WTC11 (cell line): ENCODE data around the gene SOCS6. TPM values are rescaled to one million over a fixed set of nuclear protein-coding genes. Genes with fewer than 3 reads are reported as not detected.

Experiments
- ATAC-seq: fragments of 200-7000 bp; cut with Tn5 transposase; 2 replicates; pipeline ENCODE4 v1.10.0; 2021; ENCODE audit warnings: mild to moderate bottlenecking, moderate library complexity
- CTCF ChIA-PET: fragments of 300-600 bp; sonication (Branson Sonifier 250); formaldehyde crosslinking; loops from one replicate; lab custom pipeline; 2021; ENCODE audit warnings: antibody characterized with exemption; lab: Charles Lee
- POLR2A ChIA-PET: fragments of 350-600 bp; sonication (Branson Sonifier 250); formaldehyde crosslinking; loops from one replicate; lab custom pipeline; 2021; ENCODE audit warnings: antibody characterized with exemption; lab: Charles Lee
- DNase-seq: peaks from one replicate; pipeline ENCODE4 v3.0.0; 2021; ENCODE audit warnings: low spot score
- H3K27ac Mint-ChIP-seq: 2 replicates; pipeline ENCODE4 v1.8.0; 2021; ENCODE audit warnings: mixed read lengths
- H3K27me3 Mint-ChIP-seq: 2 replicates; pipeline ENCODE4 v1.8.0; 2021; ENCODE audit warnings: low read depth, mild to moderate bottlenecking, moderate library complexity, mixed read lengths
- H3K36me3 Mint-ChIP-seq: 2 replicates; pipeline ENCODE4 v1.8.0; 2021; ENCODE audit warnings: mixed read lengths
- H3K4me1 Mint-ChIP-seq: 2 replicates; pipeline ENCODE4 v1.8.0; 2022; ENCODE audit warnings: mixed read lengths
- H3K4me3 Mint-ChIP-seq: 2 replicates; pipeline ENCODE4 v1.8.0; 2021; ENCODE audit warnings: mild to moderate bottlenecking, moderate library complexity, mixed read lengths
- H3K9me3 Mint-ChIP-seq: 2 replicates; pipeline ENCODE4 v1.8.0; 2021; ENCODE audit warnings: mixed read lengths
- ATF3 ChIP-seq: sonication (generic); formaldehyde crosslinking; conservative IDR thresholded peaks from 2 replicates; pipeline ENCODE4 v1.8.1; 2022; ENCODE audit warnings: mild to moderate bottlenecking, missing genetic modification reagents
- CREB1 ChIP-seq: sonication (generic); formaldehyde crosslinking; IDR thresholded peaks from 2 replicates; pipeline ENCODE4 v1.8.0; 2023; ENCODE audit warnings: mild to moderate bottlenecking, missing genetic modification reagents
- MLX ChIP-seq: sonication (generic); formaldehyde crosslinking; IDR thresholded peaks from 2 replicates; pipeline ENCODE4 v1.8.1; 2023; ENCODE audit warnings: mild to moderate bottlenecking, missing genetic modification reagents, moderate library complexity
- NFE2L1 ChIP-seq: sonication (generic); formaldehyde crosslinking; IDR thresholded peaks from 2 replicates; pipeline ENCODE4 v1.8.1; 2023; ENCODE audit warnings: missing genetic modification reagents
- OVOL2 ChIP-seq: fragments of 250-450 bp; sonication (Bioruptor Pico); IDR thresholded peaks from 2 replicates; pipeline ENCODE4 v1.9.0; 2021; ENCODE audit warnings: mild to moderate bottlenecking, borderline replicate concordance
- SMAD3 ChIP-seq: sonication (generic); formaldehyde crosslinking; IDR thresholded peaks from 2 replicates; pipeline ENCODE4 v1.8.0; 2022; ENCODE audit warnings: missing genetic modification reagents, mild to moderate bottlenecking, borderline replicate concordance
- ZBTB21 ChIP-seq: sonication (generic); formaldehyde crosslinking; IDR thresholded peaks from 2 replicates; pipeline ENCODE4 v1.8.1; 2023; ENCODE audit warnings: mild to moderate bottlenecking, missing genetic modification reagents, borderline replicate concordance
- ZNF219 ChIP-seq: sonication (generic); formaldehyde crosslinking; IDR thresholded peaks from 2 replicates; pipeline ENCODE4 v1.8.0; 2023; ENCODE audit warnings: missing genetic modification reagents, mild to moderate bottlenecking, borderline replicate concordance
- ZNF423 ChIP-seq: fragments of 250-450 bp; sonication (Bioruptor Pico); IDR thresholded peaks from 2 replicates; pipeline ENCODE4 v2.1.2; 2022; ENCODE audit warnings: mild to moderate bottlenecking, moderate library complexity
- ZNF671 ChIP-seq: fragments of 250-450 bp; sonication (Bioruptor Pico); IDR thresholded peaks from 2 replicates; pipeline ENCODE4 v1.8.0; 2021; ENCODE audit warnings: mild to moderate bottlenecking
- total RNA-seq: library from RNA; stranded (reverse); gene quantifications from 3 replicates; pipeline ENCODE4 v1.2.3, GENCODE V29; 2021
- TF ChIP-seq, protein P1 (sequence below): sonication (generic); formaldehyde crosslinking; IDR thresholded peaks from 2 replicates; pipeline ENCODE4 v1.8.1; 2023; ENCODE audit warnings: mild to moderate bottlenecking, missing genetic modification reagents, borderline replicate concordance
- TF ChIP-seq, protein P2 (sequence below): sonication (generic); formaldehyde crosslinking; IDR thresholded peaks from 2 replicates; pipeline ENCODE4 v1.8.1; 2022; ENCODE audit warnings: missing genetic modification reagents, borderline replicate concordance
- TF ChIP-seq, protein P3 (sequence below): sonication (generic); formaldehyde crosslinking; IDR thresholded peaks from 2 replicates; pipeline ENCODE4 v1.8.0; 2023; ENCODE audit warnings: missing genetic modification reagents, mild to moderate bottlenecking, borderline replicate concordance
- TF ChIP-seq, protein P4 (sequence below): sonication (generic); formaldehyde crosslinking; IDR thresholded peaks from 2 replicates; pipeline ENCODE4 v1.8.0; 2022; ENCODE audit warnings: mild to moderate bottlenecking, missing genetic modification reagents

SOCS6 gene
- total RNA-seq, 1 experiment from 2014 or later, result 16.5 TPM

- TF ChIP-seq, protein P1, sequence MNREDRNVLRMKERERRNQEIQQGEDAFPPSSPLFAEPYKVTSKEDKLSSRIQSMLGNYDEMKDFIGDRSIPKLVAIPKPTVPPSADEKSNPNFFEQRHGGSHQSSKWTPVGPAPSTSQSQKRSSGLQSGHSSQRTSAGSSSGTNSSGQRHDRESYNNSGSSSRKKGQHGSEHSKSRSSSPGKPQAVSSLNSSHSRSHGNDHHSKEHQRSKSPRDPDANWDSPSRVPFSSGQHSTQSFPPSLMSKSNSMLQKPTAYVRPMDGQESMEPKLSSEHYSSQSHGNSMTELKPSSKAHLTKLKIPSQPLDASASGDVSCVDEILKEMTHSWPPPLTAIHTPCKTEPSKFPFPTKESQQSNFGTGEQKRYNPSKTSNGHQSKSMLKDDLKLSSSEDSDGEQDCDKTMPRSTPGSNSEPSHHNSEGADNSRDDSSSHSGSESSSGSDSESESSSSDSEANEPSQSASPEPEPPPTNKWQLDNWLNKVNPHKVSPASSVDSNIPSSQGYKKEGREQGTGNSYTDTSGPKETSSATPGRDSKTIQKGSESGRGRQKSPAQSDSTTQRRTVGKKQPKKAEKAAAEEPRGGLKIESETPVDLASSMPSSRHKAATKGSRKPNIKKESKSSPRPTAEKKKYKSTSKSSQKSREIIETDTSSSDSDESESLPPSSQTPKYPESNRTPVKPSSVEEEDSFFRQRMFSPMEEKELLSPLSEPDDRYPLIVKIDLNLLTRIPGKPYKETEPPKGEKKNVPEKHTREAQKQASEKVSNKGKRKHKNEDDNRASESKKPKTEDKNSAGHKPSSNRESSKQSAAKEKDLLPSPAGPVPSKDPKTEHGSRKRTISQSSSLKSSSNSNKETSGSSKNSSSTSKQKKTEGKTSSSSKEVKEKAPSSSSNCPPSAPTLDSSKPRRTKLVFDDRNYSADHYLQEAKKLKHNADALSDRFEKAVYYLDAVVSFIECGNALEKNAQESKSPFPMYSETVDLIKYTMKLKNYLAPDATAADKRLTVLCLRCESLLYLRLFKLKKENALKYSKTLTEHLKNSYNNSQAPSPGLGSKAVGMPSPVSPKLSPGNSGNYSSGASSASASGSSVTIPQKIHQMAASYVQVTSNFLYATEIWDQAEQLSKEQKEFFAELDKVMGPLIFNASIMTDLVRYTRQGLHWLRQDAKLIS, result no peak
- TF ChIP-seq ZNF671, result no peak
- TF ChIP-seq ZNF219, result no peak
Measured at GRCh38 chr18:70276416-70277191, 12.2 kb upstream of the SOCS6 start (continued).

DNA sequence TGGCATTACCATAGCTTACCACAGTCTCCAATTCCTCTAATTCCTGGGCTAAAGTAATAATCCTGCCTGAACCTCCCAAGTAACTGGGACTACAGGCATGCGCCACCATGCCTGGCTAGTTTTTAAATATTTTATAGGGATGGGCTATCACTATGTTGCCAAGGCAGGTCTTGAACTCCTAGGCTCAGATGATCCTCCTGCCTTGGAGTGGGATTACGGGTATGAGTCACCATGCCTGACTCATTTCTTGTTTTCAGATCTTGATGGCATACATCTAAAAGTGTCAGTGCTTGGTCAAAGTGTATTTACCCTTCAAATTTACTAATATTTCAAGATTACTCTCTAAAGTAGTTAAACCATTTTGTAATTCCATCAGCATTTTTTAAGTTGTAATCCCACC is 9.4 kb upstream of the SOCS6 start:
- Mint-ChIP-seq H3K27ac (no peak overlapping the region), H3K4me3 (no peak overlapping the region), H3K27me3 (no peaks in the 10 kb centered on the region), H3K9me3 (peaks cover 30% of the 10 kb centered on the region), H3K4me1 (peaks cover 4% of the 10 kb centered on the region), H3K36me3 (peaks cover 9% of the 10 kb centered on the region)
- ChIA-PET CTCF (no interaction called here), POLR2A (no interaction called here)
- ATAC-seq (no peak), DNase-seq (no peak)
- TF ChIP-seq, protein P2, sequence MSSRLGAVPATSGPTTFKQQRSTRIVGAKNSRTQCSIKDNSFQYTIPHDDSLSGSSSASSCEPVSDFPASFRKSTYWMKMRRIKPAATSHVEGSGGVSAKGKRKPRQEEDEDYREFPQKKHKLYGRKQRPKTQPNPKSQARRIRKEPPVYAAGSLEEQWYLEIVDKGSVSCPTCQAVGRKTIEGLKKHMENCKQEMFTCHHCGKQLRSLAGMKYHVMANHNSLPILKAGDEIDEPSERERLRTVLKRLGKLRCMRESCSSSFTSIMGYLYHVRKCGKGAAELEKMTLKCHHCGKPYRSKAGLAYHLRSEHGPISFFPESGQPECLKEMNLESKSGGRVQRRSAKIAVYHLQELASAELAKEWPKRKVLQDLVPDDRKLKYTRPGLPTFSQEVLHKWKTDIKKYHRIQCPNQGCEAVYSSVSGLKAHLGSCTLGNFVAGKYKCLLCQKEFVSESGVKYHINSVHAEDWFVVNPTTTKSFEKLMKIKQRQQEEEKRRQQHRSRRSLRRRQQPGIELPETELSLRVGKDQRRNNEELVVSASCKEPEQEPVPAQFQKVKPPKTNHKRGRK, result no peak
- TF ChIP-seq, protein P3, sequence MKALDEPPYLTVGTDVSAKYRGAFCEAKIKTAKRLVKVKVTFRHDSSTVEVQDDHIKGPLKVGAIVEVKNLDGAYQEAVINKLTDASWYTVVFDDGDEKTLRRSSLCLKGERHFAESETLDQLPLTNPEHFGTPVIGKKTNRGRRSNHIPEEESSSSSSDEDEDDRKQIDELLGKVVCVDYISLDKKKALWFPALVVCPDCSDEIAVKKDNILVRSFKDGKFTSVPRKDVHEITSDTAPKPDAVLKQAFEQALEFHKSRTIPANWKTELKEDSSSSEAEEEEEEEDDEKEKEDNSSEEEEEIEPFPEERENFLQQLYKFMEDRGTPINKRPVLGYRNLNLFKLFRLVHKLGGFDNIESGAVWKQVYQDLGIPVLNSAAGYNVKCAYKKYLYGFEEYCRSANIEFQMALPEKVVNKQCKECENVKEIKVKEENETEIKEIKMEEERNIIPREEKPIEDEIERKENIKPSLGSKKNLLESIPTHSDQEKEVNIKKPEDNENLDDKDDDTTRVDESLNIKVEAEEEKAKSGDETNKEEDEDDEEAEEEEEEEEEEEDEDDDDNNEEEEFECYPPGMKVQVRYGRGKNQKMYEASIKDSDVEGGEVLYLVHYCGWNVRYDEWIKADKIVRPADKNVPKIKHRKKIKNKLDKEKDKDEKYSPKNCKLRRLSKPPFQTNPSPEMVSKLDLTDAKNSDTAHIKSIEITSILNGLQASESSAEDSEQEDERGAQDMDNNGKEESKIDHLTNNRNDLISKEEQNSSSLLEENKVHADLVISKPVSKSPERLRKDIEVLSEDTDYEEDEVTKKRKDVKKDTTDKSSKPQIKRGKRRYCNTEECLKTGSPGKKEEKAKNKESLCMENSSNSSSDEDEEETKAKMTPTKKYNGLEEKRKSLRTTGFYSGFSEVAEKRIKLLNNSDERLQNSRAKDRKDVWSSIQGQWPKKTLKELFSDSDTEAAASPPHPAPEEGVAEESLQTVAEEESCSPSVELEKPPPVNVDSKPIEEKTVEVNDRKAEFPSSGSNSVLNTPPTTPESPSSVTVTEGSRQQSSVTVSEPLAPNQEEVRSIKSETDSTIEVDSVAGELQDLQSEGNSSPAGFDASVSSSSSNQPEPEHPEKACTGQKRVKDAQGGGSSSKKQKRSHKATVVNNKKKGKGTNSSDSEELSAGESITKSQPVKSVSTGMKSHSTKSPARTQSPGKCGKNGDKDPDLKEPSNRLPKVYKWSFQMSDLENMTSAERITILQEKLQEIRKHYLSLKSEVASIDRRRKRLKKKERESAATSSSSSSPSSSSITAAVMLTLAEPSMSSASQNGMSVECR, result no peak
- TF ChIP-seq SMAD3 (CRISPR knock-in tag) (no peak), ZNF671 (no peak), MLX (CRISPR knock-in tag) (no peak), CREB1 (no peak), ZNF423 (CRISPR knock-in tag) (no peak), ZBTB21 (CRISPR knock-in tag) (no peak), OVOL2 (CRISPR knock-in tag) (no peak), NFE2L1 (no peak), ATF3 (CRISPR knock-in tag) (no peak)
- TF ChIP-seq, protein P4, sequence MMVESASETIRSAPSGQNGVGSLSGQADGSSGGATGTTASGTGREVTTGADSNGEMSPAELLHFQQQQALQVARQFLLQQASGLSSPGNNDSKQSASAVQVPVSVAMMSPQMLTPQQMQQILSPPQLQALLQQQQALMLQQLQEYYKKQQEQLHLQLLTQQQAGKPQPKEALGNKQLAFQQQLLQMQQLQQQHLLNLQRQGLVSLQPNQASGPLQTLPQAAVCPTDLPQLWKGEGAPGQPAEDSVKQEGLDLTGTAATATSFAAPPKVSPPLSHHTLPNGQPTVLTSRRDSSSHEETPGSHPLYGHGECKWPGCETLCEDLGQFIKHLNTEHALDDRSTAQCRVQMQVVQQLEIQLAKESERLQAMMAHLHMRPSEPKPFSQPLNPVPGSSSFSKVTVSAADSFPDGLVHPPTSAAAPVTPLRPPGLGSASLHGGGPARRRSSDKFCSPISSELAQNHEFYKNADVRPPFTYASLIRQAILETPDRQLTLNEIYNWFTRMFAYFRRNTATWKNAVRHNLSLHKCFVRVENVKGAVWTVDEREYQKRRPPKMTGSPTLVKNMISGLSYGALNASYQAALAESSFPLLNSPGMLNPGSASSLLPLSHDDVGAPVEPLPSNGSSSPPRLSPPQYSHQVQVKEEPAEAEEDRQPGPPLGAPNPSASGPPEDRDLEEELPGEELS, result no peak
